Right lobe of liver (tissue), 6 donors: Measurements from ENCODE around the gene IL22RA1. TPM values are rescaled to one million over a fixed set of nuclear protein-coding genes. Genes with fewer than 3 reads are reported as not detected.
A peak's percentile ranks its signal among the peaks of the same experiment; 100 is the strongest.

Experiments
- ATAC-seq, 4 donors: fragments of 200-7000 bp; cut with Tn5 transposase; one replicate each; pipeline ENCODE4 v1.9.1; 2020; ENCODE audit warnings: mild to moderate bottlenecking in 4 of 4, moderate library complexity in 4 of 4
- DNase-seq, 3 donors: peaks; one replicate each; pipeline ENCODE4 v3.0.0-alpha.2; 2020
- H3K27ac ChIP-seq, 3 donors: fragments of 200-600 bp; one replicate each; pipeline ENCODE4 v1.8.0; 2022
- H3K27me3 ChIP-seq, 2 donors: fragments of 200-600 bp; one replicate each; pipeline ENCODE4 v1.8.0; 2022
- H3K36me3 ChIP-seq, 4 donors: fragments of 200-600 bp; sonication (generic) in 1 of 4; one replicate each; pipeline versions ENCODE4 v1.5.1 to v1.8.0; 2017 to 2022; ENCODE audit warnings: control low read depth in 1 of 4
- H3K4me1 ChIP-seq, 4 donors: fragments of 200-600 bp; sonication (generic) in 1 of 4; one replicate each; pipeline versions ENCODE4 v1.5.1 to v1.8.0; 2017 to 2022; ENCODE audit warnings: control low read depth in 1 of 4
- H3K4me3 ChIP-seq, 3 donors: fragments of 200-600 bp; one replicate each; pipeline ENCODE4 v1.8.0; 2022
- H3K9me3 ChIP-seq, 4 donors: fragments of 200-600 bp; sonication (generic) in 1 of 4; one replicate each; pipeline versions ENCODE4 v1.5.1 to v1.8.0; 2017 to 2022; ENCODE audit warnings: control low read depth in 1 of 4
- POLR2A ChIP-seq: fragments of 450-650 bp; IDR thresholded peaks from one replicate; pipeline ENCODE4 v1.6.1; 2017; ENCODE audit warnings: antibody characterized with exemption, mild to moderate bottlenecking
- WGBS: methylation state at CpG from one replicate; pipeline ENCODE4 v1.1.6; 2018; ENCODE audit warnings: low coverage, low lambda C conversion rate; ENCODE audit not compliant: insufficient coverage; ENCODE audit errors: missing lambda C conversion rate; 5-methylcytosine and 5-hydroxymethylcytosine counted together
- intact Hi-C, 2 donors: fragments of 100-400 bp; cut with DNase I; formaldehyde crosslinking; loops; one replicate each; pipeline versions ENCODE4 v1.11.2 to v1.14.1; 2022
- total RNA-seq, 6 experiments: library from RNA; depleted of rRNA in 2 of 6; stranded (reverse); fragments of >200 nt in 2 of 6; fragmentation: NEBNext Ultra II Directional in 3 of 6; extraction: Animal tissue kit (Norgen Biotek cat#: 25700) in 3 of 6; gene quantifications; one replicate each; pipeline versions ENCODE4 v1.1.0 to v1.2.4, GENCODE V29; 2016 to 2023
- TF ChIP-seq, protein P1 (sequence below), 4 donors: fragments of 200-600 bp in 3 of 4; fragments of 450-650 bp in 1 of 4; IDR thresholded peaks; one replicate each; pipeline versions ENCODE4 v1.5.1 to v1.8.0; 2016 to 2022; ENCODE audit warnings: antibody characterized with exemption in 4 of 4, mild to moderate bottlenecking in 2 of 4
- donor health status: DM: no; HTN: yes; CAD: no.
- donor health status: DM: no; HTN: no; CAD: no.
- donor health status: DM: no; HTN: no; CAD: no.
- donor health status: DM: no; HTN: yes; CAD: no.
- donor health status: DM: no; HTN: yes; CAD: no.

Gene IL22RA1
- total RNA-seq, 6 experiments from 2014 or later = 1.8 to 4.5 (median 2.8) TPM

DNA sequence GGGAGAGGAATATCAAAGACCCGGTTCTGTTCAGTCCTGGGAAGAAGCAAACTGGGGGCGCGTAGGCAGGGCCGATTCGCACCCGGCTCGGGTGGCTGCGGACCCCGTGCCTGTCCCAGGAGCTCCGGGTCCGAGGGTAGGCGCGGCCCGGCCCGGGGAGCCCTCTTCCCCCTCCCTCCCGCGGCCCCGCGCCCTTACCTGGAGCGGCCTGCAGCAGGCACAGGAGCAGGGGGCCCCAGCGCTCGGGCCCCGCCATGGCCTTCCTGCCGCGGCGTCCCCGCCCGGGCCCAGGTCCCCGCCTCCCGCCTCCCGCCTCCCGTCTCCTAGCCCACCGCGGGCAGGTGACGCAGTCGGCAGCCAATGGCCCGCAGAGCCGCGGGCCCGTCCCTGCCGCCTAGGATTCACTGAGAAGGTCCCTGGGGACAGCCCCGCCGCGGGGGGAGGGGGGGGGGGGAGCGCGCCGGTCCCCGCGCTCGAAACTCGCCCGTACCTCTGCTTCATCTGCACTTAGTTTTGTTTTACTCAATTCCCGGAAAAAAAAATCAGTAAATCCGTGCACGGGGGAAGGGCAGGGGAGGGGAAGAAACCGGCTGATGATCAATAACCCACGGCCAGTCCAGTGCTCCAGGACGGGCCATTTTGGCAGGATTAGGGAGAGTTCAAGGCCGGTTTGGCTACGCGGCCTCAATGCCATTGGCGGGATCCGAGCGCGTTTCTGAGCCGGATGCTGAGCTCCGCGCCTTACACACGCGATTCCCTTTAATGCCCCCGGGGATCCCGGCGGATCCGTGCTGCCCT, 44.3 kb upstream of the IL22RA1 start, which contains the start of gene IFNLR1:
TSS of gene IFNLR1 (minus strand) at position 297 of the 798 bp plus-strand sequence. CDS start at position 256, 41 bp downstream.
- intact Hi-C loops = no loop called here
- WGBS = under 1% methylated on average over 33 of the region's 74 CpGs
- H3K4me1 ChIP-seq = peaks cover 0 to 57% (median 23%) of the 10 kb centered on the region in 4 donors
- H3K4me3 ChIP-seq = peak within 1 kb of the TSS; percentile 64 to 82 (median 68)
- no peaks in the 10 kb centered on the region for H3K27me3 ChIP-seq
- peak; percentile 86 to 93 (median 86) for DNase-seq
- TF ChIP-seq POLR2A = peak; percentile 54
- TF ChIP-seq, protein P1, sequence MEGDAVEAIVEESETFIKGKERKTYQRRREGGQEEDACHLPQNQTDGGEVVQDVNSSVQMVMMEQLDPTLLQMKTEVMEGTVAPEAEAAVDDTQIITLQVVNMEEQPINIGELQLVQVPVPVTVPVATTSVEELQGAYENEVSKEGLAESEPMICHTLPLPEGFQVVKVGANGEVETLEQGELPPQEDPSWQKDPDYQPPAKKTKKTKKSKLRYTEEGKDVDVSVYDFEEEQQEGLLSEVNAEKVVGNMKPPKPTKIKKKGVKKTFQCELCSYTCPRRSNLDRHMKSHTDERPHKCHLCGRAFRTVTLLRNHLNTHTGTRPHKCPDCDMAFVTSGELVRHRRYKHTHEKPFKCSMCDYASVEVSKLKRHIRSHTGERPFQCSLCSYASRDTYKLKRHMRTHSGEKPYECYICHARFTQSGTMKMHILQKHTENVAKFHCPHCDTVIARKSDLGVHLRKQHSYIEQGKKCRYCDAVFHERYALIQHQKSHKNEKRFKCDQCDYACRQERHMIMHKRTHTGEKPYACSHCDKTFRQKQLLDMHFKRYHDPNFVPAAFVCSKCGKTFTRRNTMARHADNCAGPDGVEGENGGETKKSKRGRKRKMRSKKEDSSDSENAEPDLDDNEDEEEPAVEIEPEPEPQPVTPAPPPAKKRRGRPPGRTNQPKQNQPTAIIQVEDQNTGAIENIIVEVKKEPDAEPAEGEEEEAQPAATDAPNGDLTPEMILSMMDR (IDR thresholded peaks at IDR 0.05) = no peak
- ATAC-seq = peak; percentile 77 to 93 (median 80)
- peak within 1 kb of the TSS; percentile 56 to 96 (median 95) for H3K27ac ChIP-seq
- H3K36me3 ChIP-seq = no peaks in the 10 kb centered on the region
- H3K9me3 ChIP-seq = no peaks in the 10 kb centered on the region

DNA sequence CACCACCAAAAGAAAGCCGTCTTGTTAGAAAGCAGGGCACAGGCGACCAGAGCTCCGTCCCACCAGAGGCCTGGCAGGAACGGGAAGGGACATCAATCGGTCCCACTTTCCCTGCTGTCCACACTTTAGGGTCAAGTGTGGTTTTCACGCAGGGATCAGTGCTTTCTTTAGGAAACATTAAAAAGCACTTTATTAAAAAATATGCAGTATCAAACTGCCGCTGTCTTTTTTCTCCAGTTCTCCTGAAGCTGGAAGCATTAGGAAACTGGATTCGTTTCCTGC, 43.7 kb upstream of the IL22RA1 start:
- intact Hi-C loops = no loop called here

DNA sequence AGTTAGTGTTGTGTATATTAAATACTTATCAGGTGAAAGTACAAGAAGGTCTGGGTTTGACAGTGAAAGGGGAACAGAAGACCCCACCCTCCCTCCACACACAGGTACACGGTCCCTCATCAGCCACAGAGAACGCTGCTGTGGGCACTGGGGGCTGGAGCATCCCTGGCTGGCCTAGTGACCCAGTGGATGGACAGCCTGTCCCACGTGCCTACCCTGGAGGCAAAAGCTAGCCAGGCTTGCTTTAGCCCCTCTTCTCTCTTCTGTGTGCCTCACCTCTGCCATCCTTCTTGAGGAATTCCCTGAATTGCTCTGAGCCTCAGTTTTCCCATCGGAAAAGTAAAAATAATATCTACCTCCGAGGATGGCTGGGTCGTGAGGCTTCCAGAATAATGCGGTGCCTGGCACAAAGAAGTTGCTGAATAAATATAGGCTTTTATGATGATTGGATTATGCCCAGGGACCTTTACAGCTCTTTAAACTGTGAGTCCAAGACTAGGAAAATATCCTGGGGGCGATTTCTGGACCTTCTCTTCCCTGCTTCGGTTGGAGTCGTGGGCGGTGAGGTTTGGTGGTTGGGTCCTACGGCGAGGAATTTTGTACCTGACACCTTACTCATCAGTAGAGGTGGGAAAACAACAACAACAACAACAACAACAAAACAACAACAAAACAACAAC, 43.2 kb upstream of the IL22RA1 start:
- H3K27ac ChIP-seq = peak overlapping the region in 2 of 3 donors; percentile 95 to 96

More for the DNA sequence above, 43.7 kb upstream of the IL22RA1 start:
- Histone ChIP-seq H3K4me1 (peaks cover 0 to 63% (median 25%) of the 10 kb centered on the region in 4 donors), H3K27ac (peak overlapping the region; percentile 56 to 96 (median 95)), H3K4me3 (peak overlapping the region; percentile 64 to 82 (median 68)), H3K36me3 (no peaks in the 10 kb centered on the region), H3K27me3 (no peaks in the 10 kb centered on the region), H3K9me3 (no peaks in the 10 kb centered on the region)
- 20% methylated on average over 8 of the region's 8 CpGs for WGBS
- TF ChIP-seq, protein P1 (IDR thresholded peaks at IDR 0.05) = no peak
- TF ChIP-seq POLR2A = no peak
- ATAC-seq = no peak
- DNase-seq = peak in 1 of 3 donors; percentile 23

DNA sequence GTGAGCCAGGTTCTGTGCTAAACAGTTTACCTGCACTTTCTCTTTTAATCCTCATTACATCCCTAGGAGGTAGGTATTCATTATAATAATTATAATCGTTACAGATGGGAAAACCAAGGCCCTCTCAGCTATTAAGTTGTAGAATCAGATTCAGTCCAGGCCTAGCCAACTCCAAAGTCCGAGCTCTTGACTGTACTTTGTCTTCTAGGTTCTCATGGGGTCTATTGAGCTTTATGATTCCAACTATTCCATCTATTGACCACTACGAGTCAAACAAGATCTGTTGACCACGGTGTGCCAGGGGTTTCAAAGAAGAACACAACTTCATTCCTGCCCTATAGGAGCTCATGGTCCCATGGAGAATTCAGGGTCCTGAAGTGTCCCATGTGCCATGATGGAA, 42.1 kb upstream of the IL22RA1 start:
- ATAC-seq (no peak), DNase-seq (no peak)
- intact Hi-C loops = no loop called here
- 51% methylated on average over 4 of the region's 4 CpGs for WGBS
- TF ChIP-seq POLR2A = no peak
- TF ChIP-seq, protein P1 (IDR thresholded peaks at IDR 0.05) = no peak
- H3K27me3 ChIP-seq = no peaks in the 10 kb centered on the region
- no peak overlapping the region for H3K4me3 ChIP-seq
- no peaks in the 10 kb centered on the region for H3K36me3 ChIP-seq
- peaks cover 0 to 64% (median 25%) of the 10 kb centered on the region in 4 donors for H3K4me1 ChIP-seq
- no peaks in the 10 kb centered on the region for H3K9me3 ChIP-seq
- peak overlapping the region in 2 of 3 donors; percentile 95 to 96 for H3K27ac ChIP-seq

More for the DNA sequence above, 43.2 kb upstream of the IL22RA1 start:
- Histone ChIP-seq H3K27me3 (no peaks in the 10 kb centered on the region), H3K36me3 (no peaks in the 10 kb centered on the region), H3K9me3 (no peaks in the 10 kb centered on the region), H3K4me3 (peak overlapping the region; percentile 64 to 82 (median 68)), H3K4me1 (peaks cover 0 to 68% (median 28%) of the 10 kb centered on the region in 4 donors)
- ATAC-seq (no peak), DNase-seq (peak in 1 of 3 donors; percentile 21)
- WGBS = 47% methylated on average over 13 of the region's 13 CpGs
- intact Hi-C loops = no loop called here
- TF ChIP-seq, protein P1 (IDR thresholded peaks at IDR 0.05) = no peak
- no peak for TF ChIP-seq POLR2A
